HCT116 (cell line): ENCODE measurements around the gene ZNF292. TPM values are rescaled to one million over a fixed set of nuclear protein-coding genes. Genes with fewer than 3 reads are reported as not detected.

Experiments
- ATAC-seq: fragments of 200-7000 bp; cut with Tn5 transposase; 2 replicates; pipeline ENCODE4 v1.9.1; 2020; ENCODE audit warnings: mild to moderate bottlenecking, moderate library complexity
- BruUV-seq: library from RNA; stranded (reverse); fragments of 400-500 nt; replicated peaks from 2 replicates; lab custom pipeline; 2021; lab: Mats Ljungman, UMichigan
- CTCF ChIA-PET: fragments of 300-600 bp; sonication (Branson Sonifier 250); formaldehyde crosslinking; loops from one replicate; lab custom pipeline; 2021; ENCODE audit warnings: antibody characterized with exemption; lab: Charles Lee
- POLR2A ChIA-PET: fragments of 300-600, 350-600 bp; sonication (Branson Sonifier 250); formaldehyde crosslinking; loops from one replicate; lab custom pipeline; 2021; ENCODE audit warnings: antibody characterized with exemption; lab: Charles Lee
- RAD21 ChIA-PET, 2 experiments: fragments of 300-600 bp; sonication (Branson Sonifier 250); formaldehyde crosslinking; loops; one replicate each; lab custom pipeline; 2023; ENCODE audit warnings: low total read pairs in 2 of 2; ENCODE audit not compliant: uncharacterized antibody in 2 of 2, unreplicated experiment in 2 of 2, low non-redundant PET in 1 of 2; lab: Charles Lee
- DNase-seq: peaks from one replicate; pipeline ENCODE4 v3.0.0-alpha.2; 2010; ENCODE audit warnings: low read depth, low spot score
- H2AFZ ChIP-seq: fragments of 200-600 bp; shearing (Covaris generic), sonication (generic); 2 replicates; pipeline ENCODE4 v1.6.1; 2017; ENCODE audit warnings: low read depth, mixed run types, mixed read lengths, antibody characterized with exemption, low read length; ENCODE audit not compliant: poor library complexity, severe bottlenecking
- H3K27ac ChIP-seq: 2 replicates; pipeline ENCODE4 v1.5.1; 2012; ENCODE audit warnings: low read depth, low read length
- H3K27me3 ChIP-seq: fragments of 200-600 bp; sonication (generic); 2 replicates; pipeline ENCODE4 v1.6.1; 2016; ENCODE audit warnings: mixed run types, low read length, mixed read lengths; ENCODE audit not compliant: insufficient read depth
- H3K36me3 ChIP-seq, 2 experiments: fragments of 200-500 bp in 1 of 2; fragments of 200-600 bp in 1 of 2; sonication (Bioruptor generic) in 1 of 2; sonication (generic) in 1 of 2; 2 replicates each; pipeline versions ENCODE4 v1.5.1 to v1.6.1; 2014 to 2016; ENCODE audit warnings: low read length in 2 of 2, inconsistent platforms in 1 of 2, mixed read lengths in 1 of 2, mixed run types in 1 of 2; ENCODE audit not compliant: insufficient read depth in 2 of 2, control insufficient read depth in 1 of 2
- H3K4me1 ChIP-seq, 2 experiments: fragments of 200-600 bp in 1 of 2; sonication (generic) in 1 of 2; 2 replicates each; pipeline versions ENCODE4 v1.5.1 to v1.6.1; 2012 to 2017; ENCODE audit warnings: low read length in 2 of 2, inconsistent platforms in 1 of 2, mild to moderate bottlenecking in 1 of 2, mixed read lengths in 1 of 2, mixed run types in 1 of 2, moderate library complexity in 1 of 2; ENCODE audit not compliant: insufficient read depth in 2 of 2, control insufficient read depth in 1 of 2
- H3K4me2 ChIP-seq: fragments of 200-600 bp; sonication (generic); 2 replicates; pipeline ENCODE4 v1.6.1; 2017; ENCODE audit warnings: mixed run types, low read length, mixed read lengths
- H3K4me3 ChIP-seq, 2 experiments: fragments of 200-600 bp in 1 of 2; sonication (generic) in 1 of 2; replicated peaks in 1 of 2; 2 replicates each; pipeline ENCODE4 v1.5.1; 2011 to 2016; ENCODE audit warnings: low read length in 2 of 2, control low read depth in 1 of 2, low read depth in 1 of 2, mild to moderate bottlenecking in 1 of 2, mixed read lengths in 1 of 2, mixed run types in 1 of 2
- H3K79me2 ChIP-seq: fragments of 200-600 bp; sonication (generic); 2 replicates; pipeline ENCODE4 v1.6.1; 2017; ENCODE audit warnings: mild to moderate bottlenecking, mixed run types, low read length, moderate library complexity, mixed read lengths; ENCODE audit not compliant: insufficient read depth
- H3K9ac ChIP-seq: fragments of 200-600 bp; sonication (generic); 2 replicates; pipeline ENCODE4 v1.6.1; 2016; ENCODE audit warnings: low read length, mixed read lengths
- H3K9me2 ChIP-seq: fragments of 200-600 bp; sonication (generic), shearing (Covaris generic); 2 replicates; pipeline ENCODE4 v1.6.1; 2017; ENCODE audit warnings: mixed run types, mild to moderate bottlenecking, moderate library complexity; ENCODE audit not compliant: insufficient read depth
- H3K9me3 ChIP-seq, 2 experiments: fragments of 200-500 bp in 1 of 2; fragments of 200-600 bp in 1 of 2; sonication (Bioruptor generic) in 1 of 2; sonication (generic) in 1 of 2; 2 replicates each; pipeline ENCODE4 v1.6.1; 2014 to 2017; ENCODE audit warnings: low read length in 2 of 2, mixed read lengths in 2 of 2, inconsistent platforms in 1 of 2, low read depth in 1 of 2, mild to moderate bottlenecking in 1 of 2, mixed run types in 1 of 2, moderate library complexity in 1 of 2; ENCODE audit not compliant: control insufficient read depth in 1 of 2, insufficient read depth in 1 of 2
- H4K20me1 ChIP-seq: fragments of 200-600 bp; sonication (generic), shearing (Covaris generic); 2 replicates; pipeline ENCODE4 v1.6.1; 2017; ENCODE audit warnings: mixed run types, mild to moderate bottlenecking, moderate library complexity; ENCODE audit not compliant: insufficient read depth
- CBX3 ChIP-seq: IDR thresholded peaks from 2 replicates; pipeline ENCODE4 v1.6.1; 2012; ENCODE audit warnings: low read depth
- CEBPB ChIP-seq: IDR thresholded peaks from 2 replicates; pipeline ENCODE4 v1.6.1; 2012; ENCODE audit warnings: low read depth
- EGR1 ChIP-seq: IDR thresholded peaks from 2 replicates; pipeline ENCODE4 v1.6.1; 2012; ENCODE audit warnings: low read depth
- EZH2 ChIP-seq: fragments of 200-600 bp; sonication (generic); IDR thresholded peaks from 2 replicates; pipeline ENCODE4 v1.6.1; 2017; ENCODE audit warnings: antibody characterized with exemption, mixed run types
- FOSL1 ChIP-seq: IDR thresholded peaks from 2 replicates; pipeline ENCODE4 v1.6.1; 2012; ENCODE audit warnings: low read depth
- MAX ChIP-seq: IDR thresholded peaks from 2 replicates; pipeline ENCODE4 v1.6.1; 2012
- POLR2AphosphoS5 ChIP-seq: IDR thresholded peaks from 2 replicates; pipeline ENCODE4 v1.6.1; 2011; ENCODE audit warnings: mild to moderate bottlenecking, low read depth, low read length, moderate library complexity
- REST ChIP-seq: IDR thresholded peaks from 2 replicates; pipeline ENCODE4 v1.6.1; 2012; ENCODE audit warnings: low read depth
- SIN3A ChIP-seq: IDR thresholded peaks from 2 replicates; pipeline ENCODE4 v1.6.1; 2012; ENCODE audit warnings: low read depth
- SRF ChIP-seq: IDR thresholded peaks from 2 replicates; pipeline ENCODE4 v1.6.1; 2012; ENCODE audit warnings: low read depth
- TCF7L2 ChIP-seq: IDR thresholded peaks from 2 replicates; pipeline ENCODE4 v1.7.0; 2011; ENCODE audit warnings: borderline replicate concordance, inconsistent platforms; ENCODE audit not compliant: insufficient read depth, insufficient read length; ENCODE audit errors: extremely low read depth
- YY1 ChIP-seq: IDR thresholded peaks from 2 replicates; pipeline ENCODE4 v1.6.1; 2011; ENCODE audit warnings: low read length, low read depth, moderate library complexity, mild to moderate bottlenecking; ENCODE audit not compliant: insufficient replicate concordance; ENCODE audit errors: extremely low read depth
- ZNF274 ChIP-seq: fragments of 200-500 bp; sonication (Bioruptor generic); IDR thresholded peaks from 2 replicates; pipeline ENCODE4 v1.6.1; 2014; ENCODE audit warnings: mild to moderate bottlenecking, low read depth, low read length, inconsistent platforms
- intact Hi-C: fragments of 100-400 bp; cut with micrococcal nuclease; formaldehyde crosslinking; loops from 2 replicates; pipeline ENCODE4 v1.10.0; 2022
- total RNA-seq: library from RNA; stranded (reverse); gene quantifications from one replicate; pipeline ENCODE4 v1.2.1, GENCODE V29; 2021; ENCODE audit not compliant: unreplicated experiment

ZNF292 gene
- total RNA-seq, 1 experiment from 2014 or later: 35.3 TPM

GRCh38 chr6:87196275-87196842 lies 41.0 kb downstream of the ZNF292 start:
- ATAC-seq: no peak
- Histone ChIP-seq H3K4me1 (no peaks in the 10 kb centered on the region), H3K36me3 (no peaks in the 10 kb centered on the region), H3K27me3 (no peaks in the 10 kb centered on the region), H2AFZ (no peak overlapping the region), H3K79me2 (peaks cover 92% of the 10 kb centered on the region), H3K4me3 (no peak overlapping the region), H3K9me2 (no peaks in the 10 kb centered on the region), H3K27ac (no peak overlapping the region), H3K4me2 (no peak overlapping the region), H3K9ac (no peak overlapping the region), H4K20me1 (peaks cover 9% of the 10 kb centered on the region), H3K9me3 (no peaks in the 10 kb centered on the region)
- intact Hi-C loops: no loop called here
- ChIA-PET POLR2A (no interaction called here), CTCF (no interaction called here), RAD21 (no interaction called here)
- no peak for TF ChIP-seq CEBPB
- TF ChIP-seq POLR2AphosphoS5: no peak
- no peak for TF ChIP-seq CBX3
- no peak for TF ChIP-seq FOSL1
- no peak for TF ChIP-seq TCF7L2
- no peak for TF ChIP-seq MAX
- no peak for DNase-seq
- no TSS peak for BruUV-seq

GRCh38 chr6:87197547-87197946 lies 42.2 kb downstream of the ZNF292 start:
- no TSS peak for BruUV-seq
- H3K79me2 ChIP-seq: peaks cover 93% of the 10 kb centered on the region
- H3K27ac ChIP-seq: no peak overlapping the region
- H3K9me2 ChIP-seq: no peaks in the 10 kb centered on the region
- TF ChIP-seq SRF: no peak
- TF ChIP-seq ZNF274: no peak
- no peak for TF ChIP-seq SIN3A
- TF ChIP-seq EZH2: no peak
- no peak for TF ChIP-seq REST
- no peak for TF ChIP-seq FOSL1
- TF ChIP-seq YY1: no peak
- TF ChIP-seq CEBPB: no peak
- TF ChIP-seq EGR1: no peak
- no peaks in the 10 kb centered on the region for H3K9me3 ChIP-seq
- H3K4me1 ChIP-seq: no peaks in the 10 kb centered on the region
- intact Hi-C loops: no loop called here
- no peaks in the 10 kb centered on the region; a peak in 1 of 4 replicates for H3K36me3 ChIP-seq
- no peak overlapping the region for H3K4me3 ChIP-seq
- ChIA-PET CTCF (no interaction called here), RAD21 (no interaction called here), POLR2A (no interaction called here)
- no peak overlapping the region for H3K4me2 ChIP-seq
- ATAC-seq (no peak), DNase-seq (no peak)
- H3K9ac ChIP-seq: no peak overlapping the region
- peaks cover 20% of the 10 kb centered on the region for H4K20me1 ChIP-seq
- no peak overlapping the region for H2AFZ ChIP-seq
- H3K27me3 ChIP-seq: no peaks in the 10 kb centered on the region
